ENCODE data around the gene NUDT16L1. TPM values are rescaled to one million over a fixed set of nuclear protein-coding genes. Genes with fewer than 3 reads are reported as not detected.

NUDT16L1 gene
- total and polyA plus RNA-seq, 2 of the 13 experiments (the other 11 are each of a cell fraction or from before 2014, with no cell fraction given) = 28.0 to 40.5 TPM

GRCh38 chr16:4663777-4664465, 29.4 kb upstream of the NUDT16L1 start (continued):
- 0 out of 2 replicates have a peak, but pooled peaks have one; percentile 69 for TF ChIP-seq ZHX2 (IDR thresholded peaks at IDR 0.05; ENCODE audit: low read depth)
- no peak for TF ChIP-seq ZHX2 (CRISPR knock-in tag; IDR thresholded peaks at IDR 0.05; ENCODE audit: borderline replicate concordance)
- peak; percentile 98 for TF ChIP-seq MYPOP (CRISPR knock-in tag; IDR thresholded peaks at IDR 0.05)
- TF ChIP-seq CSRNP2 (CRISPR knock-in tag; conservative IDR thresholded peaks at IDR 0.05; ENCODE audit: low read depth) = no peak
- 0 out of 2 replicates have a peak, but pooled peaks have one; percentile 72 for TF ChIP-seq IRX3 (CRISPR knock-in tag; IDR thresholded peaks at IDR 0.05; ENCODE audit: borderline replicate concordance, low read depth)
- no peak for TF ChIP-seq SOX6 (IDR thresholded peaks at IDR 0.05)
- peak; percentile 87 for TF ChIP-seq SOX6 (CRISPR knock-in tag; IDR thresholded peaks at IDR 0.05)
- TF ChIP-seq ERF (CRISPR knock-in tag; IDR thresholded peaks at IDR 0.05) = peak; percentile 83
- no peak for TF ChIP-seq PCBP2 (optimal IDR thresholded peaks at IDR 0.05; ENCODE audit: low read depth, low read length, poor library complexity, severe bottlenecking)
- TF ChIP-seq XRCC5 (optimal IDR thresholded peaks at IDR 0.05; ENCODE audit: low read length) = peak; percentile 27
- TF ChIP-seq TERF1 (CRISPR knock-in tag; IDR thresholded peaks at IDR 0.05) = no peak
- TF ChIP-seq NRL (CRISPR knock-in tag; IDR thresholded peaks at IDR 0.05; ENCODE audit: borderline replicate concordance) = peak; percentile 93
- 0 out of 2 replicates have a peak, but pooled peaks have one; percentile 25 for TF ChIP-seq MTF2 (CRISPR knock-in tag; IDR thresholded peaks at IDR 0.05; ENCODE audit: borderline replicate concordance)
- peak; percentile 86 for TF ChIP-seq MED8 (CRISPR knock-in tag; IDR thresholded peaks at IDR 0.05; ENCODE audit: insufficient replicate concordance)
- TF ChIP-seq WIZ (CRISPR knock-in tag; IDR thresholded peaks at IDR 0.05) = no peak
- TF ChIP-seq GMEB1 (CRISPR knock-in tag; IDR thresholded peaks at IDR 0.05; ENCODE audit: borderline replicate concordance) = peak; percentile 79
- TF ChIP-seq CREM (IDR thresholded peaks at IDR 0.05) = peak; percentile 59; the same call in 1 of the 2 replicates
- TF ChIP-seq CREM (CRISPR knock-in tag; IDR thresholded peaks at IDR 0.05) = no peak

All from HepG2 (cell line).